Transverse colon (tissue), 4 donors: ENCODE measurements around the gene SYS1. TPM values are rescaled to one million over a fixed set of nuclear protein-coding genes. Genes with fewer than 3 reads are reported as not detected.

Source experiments
- DNase-seq: peaks from one replicate; pipeline ENCODE4 v3.0.0-alpha.2; 2019
- H3K27ac ChIP-seq, 4 donors: fragments of 200-600 bp; sonication (generic); 2 replicates each; pipeline ENCODE4 v1.5.1; 2016 to 2018; ENCODE audit warnings: inconsistent platforms in 4 of 4
- H3K27me3 ChIP-seq: fragments of 200-600 bp; sonication (generic); 2 replicates; pipeline ENCODE4 v1.5.1; 2017; ENCODE audit warnings: inconsistent platforms
- H3K36me3 ChIP-seq, 4 donors: fragments of 200-600 bp; sonication (generic); 2 replicates each; pipeline ENCODE4 v1.5.1; 2017 to 2019; ENCODE audit warnings: inconsistent platforms in 4 of 4
- H3K4me1 ChIP-seq, 4 donors: fragments of 200-600 bp; sonication (generic); 2 replicates each; pipeline ENCODE4 v1.5.1; 2017 to 2020; ENCODE audit warnings: inconsistent platforms in 4 of 4
- H3K4me3 ChIP-seq, 4 donors: fragments of 200-600 bp; sonication (generic); 1 replicate in 1 of 4; 2 replicates in 3 of 4; pipeline versions ENCODE4 v1.5.1 to v1.6.1; 2017 to 2019; ENCODE audit warnings: inconsistent platforms in 4 of 4
- H3K9me3 ChIP-seq, 2 donors: fragments of 200-600 bp; sonication (generic); 2 replicates each; pipeline ENCODE4 v1.5.1; 2017 to 2019; ENCODE audit warnings: inconsistent platforms in 2 of 2
- EP300 ChIP-seq: sonication (generic); formaldehyde crosslinking; IDR thresholded peaks from one replicate; pipeline ENCODE4 v1.6.1; 2017; ENCODE audit warnings: antibody characterized with exemption, low read depth
- POLR2A ChIP-seq: fragments of 450-650 bp; IDR thresholded peaks from one replicate; pipeline ENCODE4 v1.6.1; 2016; ENCODE audit warnings: antibody characterized with exemption, mild to moderate bottlenecking, moderate library complexity
- POLR2AphosphoS5 ChIP-seq, 3 donors: sonication (generic); formaldehyde crosslinking; IDR thresholded peaks; one replicate each; pipeline ENCODE4 v1.6.1; 2016; ENCODE audit warnings: antibody characterized with exemption in 3 of 3
- WGBS, 2 donors: methylation state at CpG; one replicate each; pipeline ENCODE4 v1.1.5; 2018; ENCODE audit warnings: low coverage in 1 of 2; 5-methylcytosine and 5-hydroxymethylcytosine counted together
- in situ Hi-C, 4 donors: fragments of 200-750 bp; cut with MboI; loops; one replicate each; pipeline versions ENCODE4 v1.15.0 to v1.15.1; 2017; ENCODE audit warnings: low sequenced_read_pairs in 3 of 4, low pct_ligation_motif_present in 1 of 4, low pct_unique_long_range_greater_than_20kb in 1 of 4
- intact Hi-C: fragments of 100-400 bp; cut with DNase I; formaldehyde crosslinking; loops from one replicate; pipeline ENCODE4 v1.15.1; 2023; ENCODE audit warnings: low total_unique reads
- total RNA-seq, 4 donors: library from RNA; depleted of rRNA; stranded (reverse); fragments of >200 nt; gene quantifications; one replicate each; pipeline ENCODE4 v1.1.0, GENCODE V29; 2016
- TF ChIP-seq, protein P1 (sequence below), 5 experiments: fragments of 200-600 bp in 3 of 5; fragments of 450-650 bp in 2 of 5; sonication (generic) in 3 of 5; IDR thresholded peaks; 1 replicate in 2 of 5; 2 replicates in 3 of 5; pipeline ENCODE4 v1.5.1; 2016 to 2017; ENCODE audit warnings: antibody characterized with exemption in 5 of 5, inconsistent platforms in 3 of 5, mild to moderate bottlenecking in 2 of 5, moderate library complexity in 1 of 5

Gene SYS1
- total RNA-seq, 4 donors from 2014 or later, result 5.6 to 64.7 (median 38.4) TPM

DNA sequence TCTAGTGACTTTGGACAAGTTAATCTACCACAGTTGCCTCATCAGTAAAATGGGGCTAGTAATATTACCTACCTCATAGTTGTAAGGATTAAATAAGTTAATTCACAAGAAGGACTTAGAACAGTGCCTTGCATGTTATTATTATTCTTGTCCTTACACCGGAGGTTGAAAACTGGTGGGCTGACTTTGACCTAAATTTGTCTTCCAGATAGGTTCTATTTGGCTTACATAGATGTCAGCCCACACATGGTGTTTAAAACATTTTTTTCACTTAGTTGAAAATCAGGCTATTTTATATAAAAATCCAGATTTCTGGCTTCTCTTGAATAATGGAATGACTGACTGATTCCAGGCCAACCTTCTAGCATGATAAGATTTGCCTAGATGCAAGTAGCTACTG, 3.2 kb downstream of the SYS1 start:
- no peak overlapping the region for H3K4me3 ChIP-seq
- H3K27ac ChIP-seq, result peak overlapping the region in 1 of 4 donors; percentile 68
- peaks cover 0 to 27% (median 10%) of the 10 kb centered on the region in 4 donors for H3K36me3 ChIP-seq
- peaks cover 16 to 50% (median 22%) of the 10 kb centered on the region in 4 donors for H3K4me1 ChIP-seq
- no peaks in the 10 kb centered on the region for H3K9me3 ChIP-seq
- no peak for DNase-seq
- in situ Hi-C loops (loop anchor here in 1 of 4 donors (5.0 kb wide), 1 partner anchor 51 kb away; the partner anchor contains the start of gene PIGT), intact Hi-C loops (no loop called here)
- no peaks in the 10 kb centered on the region for H3K27me3 ChIP-seq
- TF ChIP-seq, protein P1, sequence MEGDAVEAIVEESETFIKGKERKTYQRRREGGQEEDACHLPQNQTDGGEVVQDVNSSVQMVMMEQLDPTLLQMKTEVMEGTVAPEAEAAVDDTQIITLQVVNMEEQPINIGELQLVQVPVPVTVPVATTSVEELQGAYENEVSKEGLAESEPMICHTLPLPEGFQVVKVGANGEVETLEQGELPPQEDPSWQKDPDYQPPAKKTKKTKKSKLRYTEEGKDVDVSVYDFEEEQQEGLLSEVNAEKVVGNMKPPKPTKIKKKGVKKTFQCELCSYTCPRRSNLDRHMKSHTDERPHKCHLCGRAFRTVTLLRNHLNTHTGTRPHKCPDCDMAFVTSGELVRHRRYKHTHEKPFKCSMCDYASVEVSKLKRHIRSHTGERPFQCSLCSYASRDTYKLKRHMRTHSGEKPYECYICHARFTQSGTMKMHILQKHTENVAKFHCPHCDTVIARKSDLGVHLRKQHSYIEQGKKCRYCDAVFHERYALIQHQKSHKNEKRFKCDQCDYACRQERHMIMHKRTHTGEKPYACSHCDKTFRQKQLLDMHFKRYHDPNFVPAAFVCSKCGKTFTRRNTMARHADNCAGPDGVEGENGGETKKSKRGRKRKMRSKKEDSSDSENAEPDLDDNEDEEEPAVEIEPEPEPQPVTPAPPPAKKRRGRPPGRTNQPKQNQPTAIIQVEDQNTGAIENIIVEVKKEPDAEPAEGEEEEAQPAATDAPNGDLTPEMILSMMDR (IDR thresholded peaks at IDR 0.05), result no peak
- TF ChIP-seq POLR2A (no peak), POLR2AphosphoS5 (IDR thresholded peaks at IDR 0.05) (no peak), EP300 (no peak)
- WGBS, 2 donors, result 86 to 89% methylated on average over 1 of the region's 1 CpG

DNA sequence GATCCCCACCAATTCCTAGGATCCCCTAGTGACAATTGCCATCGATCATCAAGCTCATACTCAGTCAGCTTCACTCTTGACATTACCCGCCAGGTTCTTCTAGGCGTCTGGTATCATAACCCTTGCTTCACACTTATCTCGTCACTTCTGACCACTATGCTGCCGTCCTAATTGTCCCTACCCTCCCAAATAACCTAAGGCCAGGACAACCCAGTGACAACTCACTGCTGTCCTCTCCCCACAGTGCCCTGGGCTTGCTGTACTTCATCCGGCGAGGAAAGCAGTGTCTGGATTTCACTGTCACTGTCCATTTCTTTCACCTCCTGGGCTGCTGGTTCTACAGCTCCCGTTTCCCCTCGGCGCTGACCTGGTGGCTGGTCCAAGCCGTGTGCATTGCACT, 3.7 kb downstream of the SYS1 start:
- DNase-seq, result no peak
- intact Hi-C loops, result no loop called here
- Histone ChIP-seq H3K4me3 (no peak overlapping the region), H3K9me3 (no peaks in the 10 kb centered on the region), H3K36me3 (peaks cover 0 to 27% (median 10%) of the 10 kb centered on the region in 4 donors), H3K4me1 (peaks cover 16 to 47% (median 22%) of the 10 kb centered on the region in 4 donors), H3K27me3 (no peaks in the 10 kb centered on the region), H3K27ac (no peak overlapping the region)
- in situ Hi-C loops, result loop anchor here in 1 of 4 donors (5.0 kb wide), 1 partner anchor 51 kb away; the partner anchor contains the start of gene PIGT
- TF ChIP-seq POLR2AphosphoS5 (IDR thresholded peaks at IDR 0.05) (no peak), POLR2A (no peak), EP300 (no peak)
- TF ChIP-seq, protein P1 (IDR thresholded peaks at IDR 0.05), result no peak
- 94% methylated on average over 8 to 11 of the region's 11 CpGs for WGBS, 2 donors

DNA sequence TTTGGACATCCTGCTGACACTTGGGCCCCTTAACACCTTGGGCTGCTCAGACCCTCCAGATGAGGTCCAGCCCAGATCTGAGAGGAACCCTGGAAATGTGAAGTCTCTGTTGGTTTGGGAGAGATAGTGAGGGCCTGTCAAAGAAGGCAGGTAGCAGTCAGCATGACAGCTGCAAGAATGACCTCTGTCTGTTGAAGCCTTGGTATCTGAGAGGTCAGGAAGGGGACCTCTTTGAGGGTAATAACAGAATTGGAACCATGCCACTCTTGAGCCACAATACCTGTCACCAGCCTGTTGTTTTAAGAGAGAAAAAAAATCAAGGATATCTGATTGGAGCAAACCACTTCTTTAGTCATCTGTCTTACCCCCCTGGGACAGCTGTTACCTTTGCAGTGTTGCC, 4.2 kb downstream of the SYS1 start:
- Histone ChIP-seq H3K4me3 (no peak overlapping the region), H3K27ac (no peak overlapping the region), H3K36me3 (peaks cover 0 to 27% (median 10%) of the 10 kb centered on the region in 4 donors), H3K9me3 (no peaks in the 10 kb centered on the region), H3K27me3 (no peaks in the 10 kb centered on the region), H3K4me1 (peaks cover 16 to 43% (median 22%) of the 10 kb centered on the region in 4 donors)
- DNase-seq, result no peak
- TF ChIP-seq POLR2AphosphoS5 (IDR thresholded peaks at IDR 0.05) (no peak), POLR2A (no peak), EP300 (no peak)
- TF ChIP-seq, protein P1 (IDR thresholded peaks at IDR 0.05), result no peak
- in situ Hi-C loops (loop anchor here in 1 of 4 donors (5.0 kb wide), 1 partner anchor 50 kb away; the partner anchor contains the start of gene PIGT), intact Hi-C loops (no loop called here)

DNA sequence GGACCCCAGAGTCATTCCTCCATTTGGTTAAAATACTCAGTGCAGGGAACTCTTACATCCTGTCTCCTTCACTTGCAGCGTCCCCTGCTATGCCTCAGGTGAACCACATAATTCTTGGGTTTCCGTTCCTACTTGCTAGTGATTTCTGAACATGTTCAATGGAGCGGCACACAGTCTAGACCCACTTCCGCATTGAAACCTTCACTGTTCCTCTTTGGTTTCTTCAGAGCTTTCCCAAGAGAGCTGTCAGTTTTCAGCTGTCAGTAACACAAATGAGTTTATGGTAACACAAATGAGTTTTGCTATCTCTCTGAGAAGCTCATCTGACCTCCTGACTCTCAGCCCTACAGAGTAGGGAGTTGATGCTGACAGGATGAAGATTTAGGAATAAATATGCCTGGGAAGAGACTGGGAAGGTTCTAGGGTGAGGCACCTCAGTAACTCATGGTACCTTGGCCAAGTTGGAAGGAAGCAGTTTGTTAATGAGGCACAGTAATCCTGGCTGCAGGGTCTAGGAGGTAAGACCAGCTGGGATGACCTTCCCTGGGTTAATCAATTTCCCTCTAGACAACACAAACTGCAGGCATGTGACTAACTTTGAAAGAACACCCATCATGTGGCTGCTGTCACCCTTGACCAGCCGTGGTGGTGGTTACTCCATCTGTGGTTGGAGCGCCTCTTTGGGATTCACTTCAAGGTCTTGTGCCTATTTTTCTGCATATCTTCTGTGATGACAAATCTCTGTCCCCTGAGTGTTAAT, 5.4 kb downstream of the SYS1 start:
- Histone ChIP-seq H3K36me3 (peaks cover 0 to 27% (median 10%) of the 10 kb centered on the region in 4 donors), H3K4me1 (peaks cover 19 to 49% (median 26%) of the 10 kb centered on the region in 4 donors), H3K27me3 (no peaks in the 10 kb centered on the region), H3K4me3 (no peak overlapping the region), H3K27ac (peak overlapping the region in 3 of 4 donors; percentile 2 to 44 (median 8)), H3K9me3 (no peaks in the 10 kb centered on the region)
- DNase-seq, result peak; percentile 53
- in situ Hi-C loops (loop anchor here in 1 of 4 donors (5.0 kb wide), 1 partner anchor 49 kb away; the partner anchor contains the start of gene PIGT), intact Hi-C loops (no loop called here)
- TF ChIP-seq POLR2A, result no peak
- TF ChIP-seq, protein P1 (IDR thresholded peaks at IDR 0.05), result no peak
- TF ChIP-seq POLR2AphosphoS5 (IDR thresholded peaks at IDR 0.05), result peak in 1 of 3 donors; percentile 45
- no peak for TF ChIP-seq EP300
- WGBS, 2 donors, result 66 to 77% methylated on average over 4 to 6 of the region's 6 CpGs
